HepG2 (cell line): ENCODE data around the gene AHRR.

Experiments used
- CTCF ChIP-seq: sonication (generic); formaldehyde crosslinking; IDR thresholded peaks from 2 replicates; pipeline ENCODE4 v1.5.0; 2020; ENCODE audit warnings: mild to moderate bottlenecking, missing genetic modification reagents, moderate library complexity
- FOXM1 ChIP-seq: sonication (generic); formaldehyde crosslinking; IDR thresholded peaks from 2 replicates; pipeline ENCODE4 v1.5.0; 2020; ENCODE audit warnings: missing genetic modification reagents
- HMG20B ChIP-seq: conservative IDR thresholded peaks from 2 replicates; pipeline ENCODE4 v1.6.1; 2016; ENCODE audit warnings: missing genetic modification reagents, missing compliant biosample characterization
- RAD51 ChIP-seq: fragments of 450-650 bp; IDR thresholded peaks from 2 replicates; pipeline ENCODE4 v1.6.1; 2016; ENCODE audit warnings: borderline replicate concordance
- SMC3 ChIP-seq: IDR thresholded peaks from 2 replicates; pipeline ENCODE4 v1.6.1; 2011; ENCODE audit warnings: low read length, improper control_type of control experiment

GRCh38 chr5:315488-316209, 5.9 kb upstream of the AHRR start:
- TF ChIP-seq FOXM1 (CRISPR knock-in tag) (no peak), SMC3 (no peak), CTCF (no peak), HMG20B (CRISPR knock-in tag) (no peak), RAD51 (no peak)
